Endometrial microvascular endothelial cells (primary cell): Measurements from ENCODE around the gene MAMDC2. TPM values are rescaled to one million over a fixed set of nuclear protein-coding genes. Genes with fewer than 3 reads are reported as not detected.

Experiments used
- in situ Hi-C: cut with HindIII; loops from 2 replicates; pipeline ENCODE4 v1.10.0; 2017; ENCODE audit warnings: low sequenced_read_pairs, low pct_unique_long_range_greater_than_20kb; ENCODE audit errors: inconsistent ontology term
- total RNA-seq: library from RNA; depleted of rRNA; stranded (reverse); fragments of >200 nt; gene quantifications from one replicate; pipeline ENCODE4 v1.2.3, GENCODE V29; 2015; ENCODE audit errors: inconsistent ontology term

Gene MAMDC2
- total RNA-seq, 1 donor from 2014 or later = 1.0 TPM

GRCh38 chr9:70091572-70091971 is 47.9 kb downstream of the MAMDC2 start:
- in situ Hi-C loops = no loop called here

GRCh38 chr9:70092190-70092589 is 48.5 kb downstream of the MAMDC2 start:
- in situ Hi-C loops = no loop called here

- in situ Hi-C loops = no loop called here
Observed at GRCh38 chr9:70093095-70093494, 49.4 kb downstream of the MAMDC2 start.

GRCh38 chr9:70093944-70094343 is 50.3 kb downstream of the MAMDC2 start:
- in situ Hi-C loops = no loop called here

GRCh38 chr9:70094747-70095146 is 51.1 kb downstream of the MAMDC2 start:
- in situ Hi-C loops = no loop called here

- in situ Hi-C loops = no loop called here
Observed at GRCh38 chr9:70097187-70097586, 53.5 kb downstream of the MAMDC2 start.

- in situ Hi-C loops = loop anchor here (25.0 kb wide), 1 partner anchor 138 kb away; no protein-coding TSS in a partner anchor
Observed at GRCh38 chr9:70100362-70100761, 56.7 kb downstream of the MAMDC2 start.

GRCh38 chr9:70101265-70101664 is 57.6 kb downstream of the MAMDC2 start:
- in situ Hi-C loops = loop anchor here (25.0 kb wide), 1 partner anchor 139 kb away; no protein-coding TSS in a partner anchor

- in situ Hi-C loops = loop anchor here (25.0 kb wide), 1 partner anchor 143 kb away; no protein-coding TSS in a partner anchor
Observed at GRCh38 chr9:70105147-70105546, 61.5 kb downstream of the MAMDC2 start.

GRCh38 chr9:70106571-70106970 is 62.9 kb downstream of the MAMDC2 start:
- in situ Hi-C loops = loop anchor here (25.0 kb wide), 1 partner anchor 144 kb away; no protein-coding TSS in a partner anchor

- in situ Hi-C loops = loop anchor here (25.0 kb wide), 1 partner anchor 145 kb away; no protein-coding TSS in a partner anchor
Observed at GRCh38 chr9:70107558-70107957, 63.9 kb downstream of the MAMDC2 start.

- in situ Hi-C loops = loop anchor here (25.0 kb wide), 1 partner anchor 146 kb away; no protein-coding TSS in a partner anchor
Observed at GRCh38 chr9:70108181-70108580, 64.5 kb downstream of the MAMDC2 start.

- in situ Hi-C loops = loop anchor here (25.0 kb wide), 1 partner anchor 148 kb away; no protein-coding TSS in a partner anchor
Observed at GRCh38 chr9:70110194-70111041, 66.8 kb downstream of the MAMDC2 start.

GRCh38 chr9:70111042-70111602 is 67.5 kb downstream of the MAMDC2 start:
- in situ Hi-C loops = loop anchor here (25.0 kb wide), 1 partner anchor 149 kb away; no protein-coding TSS in a partner anchor

- in situ Hi-C loops = loop anchor here (25.0 kb wide), 1 partner anchor 149 kb away; no protein-coding TSS in a partner anchor
Observed at GRCh38 chr9:70111641-70112236, 68.1 kb downstream of the MAMDC2 start.

- in situ Hi-C loops = loop anchor here (25.0 kb wide), 1 partner anchor 151 kb away; no protein-coding TSS in a partner anchor
Observed at GRCh38 chr9:70112981-70113380, 69.3 kb downstream of the MAMDC2 start.

GRCh38 chr9:70113403-70114022 is 69.9 kb downstream of the MAMDC2 start:
- in situ Hi-C loops = loop anchor here (25.0 kb wide), 1 partner anchor 151 kb away; no protein-coding TSS in a partner anchor

- in situ Hi-C loops = loop anchor here (25.0 kb wide), 1 partner anchor 153 kb away; no protein-coding TSS in a partner anchor
Observed at GRCh38 chr9:70114898-70115297, 71.2 kb downstream of the MAMDC2 start.
